Measurements from ENCODE around the gene TPCN2.

GRCh38 chr11:69100454-69101114 lies 51.9 kb downstream of the TPCN2 start:
- TF ChIP-seq CTCF (IDR thresholded peaks at IDR 0.05 in 2 of 3, conservative IDR thresholded peaks at IDR 0.05 in 1 of 3; ENCODE audit: borderline replicate concordance in 1 of 3, insufficient read depth in 1 of 3, low read depth in 2 of 3, low read length in 2 of 3) = no peak
- TF ChIP-seq ATF3 (IDR thresholded peaks at IDR 0.05) = no peak
- no peak for TF ChIP-seq POLR2AphosphoS5 (IDR thresholded peaks at IDR 0.05; ENCODE audit: low read depth, low read length)
- TF ChIP-seq SRF (IDR thresholded peaks at IDR 0.05; ENCODE audit: low read depth) = no peak
- no peak for TF ChIP-seq YY1 (IDR thresholded peaks at IDR 0.05; ENCODE audit: extremely low read depth, insufficient replicate concordance, low read depth, low read length)
- TF ChIP-seq POLR2A (IDR thresholded peaks at IDR 0.05; ENCODE audit: borderline replicate concordance, extremely low read depth, insufficient read depth, insufficient read length) = no peak
- no peak for TF ChIP-seq ZBTB33 (IDR thresholded peaks at IDR 0.05; ENCODE audit: extremely low read depth, insufficient replicate concordance, low read length)
- no peak for TF ChIP-seq CEBPB (IDR thresholded peaks at IDR 0.05; ENCODE audit: low read depth)
- no peak for TF ChIP-seq SP1 (IDR thresholded peaks at IDR 0.05; ENCODE audit: low read depth)
- no peak for TF ChIP-seq CBX3 (IDR thresholded peaks at IDR 0.05; ENCODE audit: low read depth)
